RWPE2 (cell line): ENCODE data around the gene SIAH3.

Source experiments
- ATAC-seq: fragments of 200-7000 bp; cut with Tn5 transposase; 3 replicates; pipeline ENCODE4 v1.9.1; 2021; ENCODE audit warnings: low read depth
- DNase-seq: peaks from one replicate; pipeline ENCODE4 v3.0.0-alpha.2; 2020; ENCODE audit warnings: low spot score
- H3K27ac ChIP-seq: fragments of 450-650 bp; 2 replicates; pipeline ENCODE4 v1.5.1; 2017; ENCODE audit warnings: mild to moderate bottlenecking; ENCODE audit not compliant: poor library complexity, severe bottlenecking
- H3K27me3 ChIP-seq: fragments of 250-450 bp; sonication (Bioruptor Pico); 2 replicates; pipeline ENCODE4 v1.5.1; 2021; ENCODE audit warnings: mild to moderate bottlenecking, moderate library complexity; ENCODE audit not compliant: insufficient read depth, poor library complexity, severe bottlenecking
- H3K36me3 ChIP-seq: fragments of 250-450 bp; sonication (Bioruptor Pico); 2 replicates; pipeline ENCODE4 v1.5.1; 2020; ENCODE audit warnings: low read depth, mild to moderate bottlenecking, moderate library complexity
- H3K4me1 ChIP-seq: fragments of 250-450 bp; sonication (Bioruptor Pico); 2 replicates; pipeline ENCODE4 v1.5.1; 2021; ENCODE audit warnings: mild to moderate bottlenecking, moderate library complexity; ENCODE audit not compliant: insufficient read depth, poor library complexity, severe bottlenecking
- H3K4me3 ChIP-seq: fragments of 250-450 bp; sonication (Bioruptor Pico); 2 replicates; pipeline ENCODE4 v1.5.1; 2021; ENCODE audit warnings: mild to moderate bottlenecking, moderate library complexity; ENCODE audit not compliant: severe bottlenecking
- H3K9me3 ChIP-seq: fragments of 250-450 bp; sonication (Bioruptor Pico); 2 replicates; pipeline ENCODE4 v1.5.1; 2021; ENCODE audit warnings: mild to moderate bottlenecking, moderate library complexity; ENCODE audit not compliant: severe bottlenecking
- TF ChIP-seq, protein P1 (sequence below): fragments of 450-650 bp; IDR thresholded peaks from one replicate; pipeline ENCODE4 v1.5.1; 2017; ENCODE audit warnings: mild to moderate bottlenecking, moderate library complexity; ENCODE audit not compliant: poor library complexity, severe bottlenecking

Gene SIAH3

DNA sequence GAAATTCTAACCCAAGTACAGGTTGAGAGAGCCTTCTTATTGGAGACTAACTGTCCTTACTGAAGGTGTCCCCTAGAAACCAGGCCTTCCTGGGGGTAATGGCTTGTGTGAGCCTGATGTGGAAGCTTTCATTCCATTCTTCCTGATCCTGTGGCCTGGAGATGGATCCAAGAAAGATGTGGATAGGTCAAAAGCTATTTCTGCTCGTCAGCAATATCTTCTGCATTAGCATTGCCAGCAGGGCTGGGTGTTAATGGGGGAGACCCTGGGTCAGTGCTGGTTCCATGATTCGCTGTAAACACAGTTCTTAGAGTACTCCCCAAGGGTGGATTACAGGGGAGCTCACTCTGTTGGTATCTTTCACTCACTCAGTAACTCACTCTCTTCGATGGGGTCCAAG lies 106.6 kb downstream of the SIAH3 start:
- H3K4me1 ChIP-seq, result no peaks in the 10 kb centered on the region
- ATAC-seq (no peak), DNase-seq (no peak)
- H3K27ac ChIP-seq, result no peak overlapping the region
- TF ChIP-seq, protein P1, sequence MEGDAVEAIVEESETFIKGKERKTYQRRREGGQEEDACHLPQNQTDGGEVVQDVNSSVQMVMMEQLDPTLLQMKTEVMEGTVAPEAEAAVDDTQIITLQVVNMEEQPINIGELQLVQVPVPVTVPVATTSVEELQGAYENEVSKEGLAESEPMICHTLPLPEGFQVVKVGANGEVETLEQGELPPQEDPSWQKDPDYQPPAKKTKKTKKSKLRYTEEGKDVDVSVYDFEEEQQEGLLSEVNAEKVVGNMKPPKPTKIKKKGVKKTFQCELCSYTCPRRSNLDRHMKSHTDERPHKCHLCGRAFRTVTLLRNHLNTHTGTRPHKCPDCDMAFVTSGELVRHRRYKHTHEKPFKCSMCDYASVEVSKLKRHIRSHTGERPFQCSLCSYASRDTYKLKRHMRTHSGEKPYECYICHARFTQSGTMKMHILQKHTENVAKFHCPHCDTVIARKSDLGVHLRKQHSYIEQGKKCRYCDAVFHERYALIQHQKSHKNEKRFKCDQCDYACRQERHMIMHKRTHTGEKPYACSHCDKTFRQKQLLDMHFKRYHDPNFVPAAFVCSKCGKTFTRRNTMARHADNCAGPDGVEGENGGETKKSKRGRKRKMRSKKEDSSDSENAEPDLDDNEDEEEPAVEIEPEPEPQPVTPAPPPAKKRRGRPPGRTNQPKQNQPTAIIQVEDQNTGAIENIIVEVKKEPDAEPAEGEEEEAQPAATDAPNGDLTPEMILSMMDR, result no peak
- H3K36me3 ChIP-seq, result no peaks in the 10 kb centered on the region
- no peak overlapping the region for H3K4me3 ChIP-seq
- H3K9me3 ChIP-seq, result no peaks in the 10 kb centered on the region
- no peaks in the 10 kb centered on the region for H3K27me3 ChIP-seq

DNA sequence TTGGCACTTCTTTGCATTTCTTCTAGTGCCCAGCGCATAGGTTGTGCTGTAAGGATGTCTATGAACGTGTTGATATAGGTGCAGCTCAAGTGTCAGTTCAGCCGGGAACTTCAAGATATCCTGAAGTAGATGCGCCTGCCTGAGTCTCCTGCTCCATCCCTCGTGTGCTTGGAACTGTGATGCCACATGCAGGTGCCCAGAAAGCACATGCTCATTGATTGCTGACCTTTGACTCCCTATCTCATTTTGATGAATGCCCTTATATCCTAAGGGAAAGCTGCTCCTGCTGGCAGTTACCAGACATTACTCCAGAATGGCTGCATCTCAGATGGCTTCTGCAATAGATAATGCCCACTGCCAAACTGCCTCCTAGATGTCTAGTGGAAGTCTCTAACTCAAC lies 108.6 kb downstream of the SIAH3 start:
- TF ChIP-seq, protein P1, result no peak
- no peak for DNase-seq

DNA sequence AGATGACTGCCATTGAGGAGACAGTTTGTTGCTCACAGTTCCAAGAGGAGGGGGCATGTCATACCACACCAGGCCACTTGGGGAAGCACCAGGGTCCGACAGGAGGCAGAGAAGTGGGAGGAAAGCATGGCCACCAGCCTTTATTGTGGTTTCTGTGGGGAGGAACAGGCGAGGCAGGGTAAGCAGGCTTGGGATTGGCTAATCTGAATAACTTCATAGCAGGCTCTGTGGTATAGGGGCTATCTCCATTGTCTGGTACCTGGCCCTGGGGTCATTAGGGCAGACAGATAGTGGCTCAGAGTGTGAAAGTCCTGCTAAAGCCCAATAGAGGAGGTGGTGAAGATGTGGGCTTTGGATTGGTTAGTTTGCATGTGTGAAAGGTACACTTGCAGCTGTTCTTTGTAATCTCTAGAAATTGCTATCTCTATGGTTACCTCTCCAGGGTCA lies 114.0 kb downstream of the SIAH3 start:
- H3K27ac ChIP-seq, result no peak overlapping the region
- no peaks in the 10 kb centered on the region for H3K27me3 ChIP-seq
- H3K4me1 ChIP-seq, result no peaks in the 10 kb centered on the region
- no peaks in the 10 kb centered on the region for H3K9me3 ChIP-seq
- no peak overlapping the region for H3K4me3 ChIP-seq
- no peak for ATAC-seq
- no peaks in the 10 kb centered on the region for H3K36me3 ChIP-seq
- no peak for DNase-seq
- TF ChIP-seq, protein P1, result no peak

More for the DNA sequence above, 108.6 kb downstream of the SIAH3 start:
- Histone ChIP-seq H3K36me3 (no peaks in the 10 kb centered on the region), H3K27ac (no peak overlapping the region), H3K4me1 (no peaks in the 10 kb centered on the region), H3K27me3 (no peaks in the 10 kb centered on the region), H3K9me3 (no peaks in the 10 kb centered on the region), H3K4me3 (no peak overlapping the region)
- no peak for ATAC-seq

- Histone ChIP-seq H3K9me3 (no peaks in the 10 kb centered on the region), H3K27me3 (no peaks in the 10 kb centered on the region), H3K4me3 (no peak overlapping the region), H3K27ac (no peak overlapping the region), H3K36me3 (no peaks in the 10 kb centered on the region), H3K4me1 (no peaks in the 10 kb centered on the region)
- no peak for DNase-seq
- TF ChIP-seq, protein P1, result no peak
- no peak for ATAC-seq
Observed at GRCh38 chr13:45733361-45733760, 118.2 kb downstream of the SIAH3 start.

- Histone ChIP-seq H3K27me3 (no peaks in the 10 kb centered on the region), H3K36me3 (no peaks in the 10 kb centered on the region), H3K4me1 (no peaks in the 10 kb centered on the region), H3K27ac (no peak overlapping the region), H3K4me3 (no peak overlapping the region), H3K9me3 (no peaks in the 10 kb centered on the region)
- DNase-seq, result no peak
- ATAC-seq, result no peak
- TF ChIP-seq, protein P1, result no peak
Observed at GRCh38 chr13:45732916-45733315, 118.6 kb downstream of the SIAH3 start.
